Breast epithelium (tissue), 3 donors: Measurements from ENCODE around the gene NUDT12.

Experiments
- POLR2AphosphoS5 ChIP-seq, 3 donors: sonication (generic); formaldehyde crosslinking; IDR thresholded peaks; one replicate each; pipeline ENCODE4 v1.6.1; 2017; ENCODE audit warnings: antibody characterized with exemption in 3 of 3
- TF ChIP-seq, protein P1 (sequence below), 3 donors: fragments of 450-650 bp; IDR thresholded peaks; one replicate each; pipeline ENCODE4 v1.5.1; 2016 to 2017; ENCODE audit warnings: antibody characterized with exemption in 3 of 3, mild to moderate bottlenecking in 3 of 3, moderate library complexity in 3 of 3

DNA sequence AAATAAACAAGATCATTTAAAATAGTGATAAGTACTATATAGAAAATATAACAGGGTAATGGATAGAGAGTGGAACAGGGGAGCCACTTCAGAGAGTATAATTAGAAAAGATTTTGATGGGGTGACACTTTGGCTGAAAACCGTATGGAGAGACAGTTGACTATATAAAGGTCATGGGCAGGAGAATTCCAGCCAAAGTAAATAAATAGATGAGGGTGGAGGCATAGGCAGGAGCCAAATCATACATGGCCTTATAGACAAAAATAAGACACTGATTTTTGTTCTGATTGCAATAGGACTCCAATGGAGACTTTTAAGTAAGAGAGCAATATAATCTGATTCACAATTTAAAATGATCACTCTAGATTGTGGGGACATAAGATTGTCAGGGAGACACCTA is 37.5 kb upstream of the NUDT12 start:
- TF ChIP-seq, protein P1, sequence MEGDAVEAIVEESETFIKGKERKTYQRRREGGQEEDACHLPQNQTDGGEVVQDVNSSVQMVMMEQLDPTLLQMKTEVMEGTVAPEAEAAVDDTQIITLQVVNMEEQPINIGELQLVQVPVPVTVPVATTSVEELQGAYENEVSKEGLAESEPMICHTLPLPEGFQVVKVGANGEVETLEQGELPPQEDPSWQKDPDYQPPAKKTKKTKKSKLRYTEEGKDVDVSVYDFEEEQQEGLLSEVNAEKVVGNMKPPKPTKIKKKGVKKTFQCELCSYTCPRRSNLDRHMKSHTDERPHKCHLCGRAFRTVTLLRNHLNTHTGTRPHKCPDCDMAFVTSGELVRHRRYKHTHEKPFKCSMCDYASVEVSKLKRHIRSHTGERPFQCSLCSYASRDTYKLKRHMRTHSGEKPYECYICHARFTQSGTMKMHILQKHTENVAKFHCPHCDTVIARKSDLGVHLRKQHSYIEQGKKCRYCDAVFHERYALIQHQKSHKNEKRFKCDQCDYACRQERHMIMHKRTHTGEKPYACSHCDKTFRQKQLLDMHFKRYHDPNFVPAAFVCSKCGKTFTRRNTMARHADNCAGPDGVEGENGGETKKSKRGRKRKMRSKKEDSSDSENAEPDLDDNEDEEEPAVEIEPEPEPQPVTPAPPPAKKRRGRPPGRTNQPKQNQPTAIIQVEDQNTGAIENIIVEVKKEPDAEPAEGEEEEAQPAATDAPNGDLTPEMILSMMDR (IDR thresholded peaks at IDR 0.05), result no peak
- TF ChIP-seq POLR2AphosphoS5 (IDR thresholded peaks at IDR 0.05), result no peak
